ENCODE data around the gene AUH.

AUH gene

GRCh38 chr9:91285729-91286353 lies 75.9 kb downstream of the AUH start:
- Histone ChIP-seq H3K18ac (ENCODE audit: low read depth in 1 of 2, low read length in 2 of 2) (no peak overlapping the region), H4K91ac (ENCODE audit: low read length) (no peak overlapping the region), H3K9me3 (ENCODE audit: control insufficient read depth, low read length) (no peaks in the 10 kb centered on the region), H2BK15ac (ENCODE audit: low read depth, poor library complexity, severe bottlenecking) (no peak overlapping the region), H3K14ac (ENCODE audit: low read length in 2 of 2) (no peak overlapping the region), H3K27ac (ENCODE audit: low read length, poor library complexity, severe bottlenecking) (no peak overlapping the region), H3K9ac (ENCODE audit: low read length) (peak overlapping the region; percentile 69), H4K8ac (ENCODE audit: low read length) (no peak overlapping the region), H3K79me1 (replicated peaks; ENCODE audit: low read length, poor library complexity, severe bottlenecking) (no peaks in the 10 kb centered on the region), H2BK5ac (ENCODE audit: low read depth, low read length, poor library complexity, severe bottlenecking) (no peak overlapping the region), H3K4me3 (ENCODE audit: insufficient read depth in 1 of 2, low read depth in 1 of 2, low read length in 2 of 2) (no peak overlapping the region), H2AFZ (ENCODE audit: low read depth, low read length) (no peak overlapping the region), H3K4me1 (ENCODE audit: control insufficient read depth, insufficient read depth, low read depth, low read length) (no peaks in the 10 kb centered on the region), H3K27me3 (ENCODE audit: control insufficient read depth in 1 of 2, insufficient read depth in 1 of 2, low read length in 2 of 2) (no peaks in the 10 kb centered on the region), H3K4ac (ENCODE audit: low read depth in 1 of 2, low read length in 2 of 2) (no peak overlapping the region), H3K23ac (ENCODE audit: low read length in 2 of 2) (no peak overlapping the region), H2BK12ac (ENCODE audit: low read length in 2 of 2) (no peak overlapping the region), H3K36me3 (ENCODE audit: control insufficient read depth in 1 of 2, insufficient read depth in 2 of 2, low read depth in 1 of 2, low read length in 2 of 2) (peaks cover 0 to 12% of the 10 kb centered on the region in 2 experiments), H2BK120ac (ENCODE audit: low read depth, low read length) (no peak overlapping the region), H2AK5ac (ENCODE audit: low read length, severe bottlenecking) (no peak overlapping the region), H3K4me2 (ENCODE audit: low read length, poor library complexity, severe bottlenecking) (no peak overlapping the region)
- 92% methylated on average over 2 of the region's 6 CpGs for WGBS
- no peak for DNase-seq

GRCh38 chr9:91282292-91282691 lies 79.4 kb downstream of the AUH start:
- H2AFZ ChIP-seq (ENCODE audit: low read depth, low read length): no peak overlapping the region
- H3K23ac ChIP-seq (ENCODE audit: low read length in 2 of 2): no peak overlapping the region
- WGBS: 97% methylated on average over 3 of the region's 3 CpGs
- no peak overlapping the region for H2AK5ac ChIP-seq (ENCODE audit: low read length, severe bottlenecking)
- H2BK5ac ChIP-seq (ENCODE audit: low read depth, low read length, poor library complexity, severe bottlenecking): no peak overlapping the region
- H3K27me3 ChIP-seq (ENCODE audit: control insufficient read depth in 1 of 2, insufficient read depth in 1 of 2, low read length in 2 of 2): no peaks in the 10 kb centered on the region
- H2BK120ac ChIP-seq (ENCODE audit: low read depth, low read length): no peak overlapping the region
- H2BK12ac ChIP-seq (ENCODE audit: low read length in 2 of 2): no peak overlapping the region
- no peak overlapping the region for H3K9ac ChIP-seq (ENCODE audit: low read length)
- H3K9me3 ChIP-seq (ENCODE audit: control insufficient read depth, low read length): no peaks in the 10 kb centered on the region
- H2BK15ac ChIP-seq (ENCODE audit: low read depth, poor library complexity, severe bottlenecking): no peak overlapping the region
- H3K79me1 ChIP-seq (replicated peaks; ENCODE audit: low read length, poor library complexity, severe bottlenecking): peaks cover 2% of the 10 kb centered on the region
- no peaks in the 10 kb centered on the region for H3K36me3 ChIP-seq (ENCODE audit: control insufficient read depth in 1 of 2, insufficient read depth in 2 of 2, low read depth in 1 of 2, low read length in 2 of 2)
- no peak overlapping the region for H3K18ac ChIP-seq (ENCODE audit: low read depth in 1 of 2, low read length in 2 of 2)
- no peak overlapping the region for H3K14ac ChIP-seq (ENCODE audit: low read length in 2 of 2)
- no peak overlapping the region for H4K91ac ChIP-seq (ENCODE audit: low read length)
- DNase-seq: peak; percentile 44
- no peak overlapping the region for H3K4me3 ChIP-seq (ENCODE audit: insufficient read depth in 1 of 2, low read depth in 1 of 2, low read length in 2 of 2)
- no peak overlapping the region for H3K27ac ChIP-seq (ENCODE audit: low read length, poor library complexity, severe bottlenecking)
- peaks cover 2% of the 10 kb centered on the region for H3K4me1 ChIP-seq (ENCODE audit: control insufficient read depth, insufficient read depth, low read depth, low read length)
- H4K8ac ChIP-seq (ENCODE audit: low read length): no peak overlapping the region
- H3K4ac ChIP-seq (ENCODE audit: low read depth in 1 of 2, low read length in 2 of 2): no peak overlapping the region
- no peak overlapping the region for H3K4me2 ChIP-seq (ENCODE audit: low read length, poor library complexity, severe bottlenecking)

GRCh38 chr9:91279296-91280204 lies 82.2 kb downstream of the AUH start:
- H3K14ac ChIP-seq (ENCODE audit: low read length in 2 of 2): no peak overlapping the region
- H3K27me3 ChIP-seq (ENCODE audit: control insufficient read depth in 1 of 2, insufficient read depth in 1 of 2, low read length in 2 of 2): no peaks in the 10 kb centered on the region
- no peak overlapping the region for H3K4ac ChIP-seq (ENCODE audit: low read depth in 1 of 2, low read length in 2 of 2)
- H3K79me1 ChIP-seq (replicated peaks; ENCODE audit: low read length, poor library complexity, severe bottlenecking): peaks cover 2% of the 10 kb centered on the region
- no peak overlapping the region for H2AFZ ChIP-seq (ENCODE audit: low read depth, low read length)
- no peak overlapping the region for H3K4me3 ChIP-seq (ENCODE audit: insufficient read depth in 1 of 2, low read depth in 1 of 2, low read length in 2 of 2)
- no peak overlapping the region for H4K91ac ChIP-seq (ENCODE audit: low read length)
- no peak overlapping the region for H3K4me2 ChIP-seq (ENCODE audit: low read length, poor library complexity, severe bottlenecking)
- WGBS: 90% methylated on average over 6 of the region's 8 CpGs
- H3K4me1 ChIP-seq (ENCODE audit: control insufficient read depth, insufficient read depth, low read depth, low read length): peaks cover 3% of the 10 kb centered on the region
- no peak overlapping the region for H2AK5ac ChIP-seq (ENCODE audit: low read length, severe bottlenecking)
- no peak for DNase-seq
- H3K9me3 ChIP-seq (ENCODE audit: control insufficient read depth, low read length): no peaks in the 10 kb centered on the region
- H3K9ac ChIP-seq (ENCODE audit: low read length): no peak overlapping the region
- no peak overlapping the region for H2BK5ac ChIP-seq (ENCODE audit: low read depth, low read length, poor library complexity, severe bottlenecking)
- H2BK12ac ChIP-seq (ENCODE audit: low read length in 2 of 2): no peak overlapping the region
- no peak overlapping the region for H3K27ac ChIP-seq (ENCODE audit: low read length, poor library complexity, severe bottlenecking)
- peak overlapping the region in 1 of 2 experiments; percentile 9 for H3K18ac ChIP-seq (ENCODE audit: low read depth in 1 of 2, low read length in 2 of 2)
- H2BK15ac ChIP-seq (ENCODE audit: low read depth, poor library complexity, severe bottlenecking): no peak overlapping the region
- no peak overlapping the region for H4K8ac ChIP-seq (ENCODE audit: low read length)
- H2BK120ac ChIP-seq (ENCODE audit: low read depth, low read length): no peak overlapping the region
- no peak overlapping the region for H3K23ac ChIP-seq (ENCODE audit: low read length in 2 of 2)
- H3K36me3 ChIP-seq (ENCODE audit: control insufficient read depth in 1 of 2, insufficient read depth in 2 of 2, low read depth in 1 of 2, low read length in 2 of 2): no peaks in the 10 kb centered on the region

GRCh38 chr9:91276513-91276912 lies 85.2 kb downstream of the AUH start:
- H3K9me3 ChIP-seq (ENCODE audit: control insufficient read depth, low read length): no peaks in the 10 kb centered on the region
- H2BK12ac ChIP-seq (ENCODE audit: low read length in 2 of 2): no peak overlapping the region
- H3K23ac ChIP-seq (ENCODE audit: low read length in 2 of 2): no peak overlapping the region
- no peak overlapping the region for H3K14ac ChIP-seq (ENCODE audit: low read length in 2 of 2)
- H2AFZ ChIP-seq (ENCODE audit: low read depth, low read length): no peak overlapping the region
- no peak overlapping the region for H3K4me2 ChIP-seq (ENCODE audit: low read length, poor library complexity, severe bottlenecking)
- H4K8ac ChIP-seq (ENCODE audit: low read length): no peak overlapping the region
- no peaks in the 10 kb centered on the region for H3K27me3 ChIP-seq (ENCODE audit: control insufficient read depth in 1 of 2, insufficient read depth in 1 of 2, low read length in 2 of 2)
- no peak overlapping the region for H3K9ac ChIP-seq (ENCODE audit: low read length)
- no peak overlapping the region for H2BK5ac ChIP-seq (ENCODE audit: low read depth, low read length, poor library complexity, severe bottlenecking)
- H2BK120ac ChIP-seq (ENCODE audit: low read depth, low read length): no peak overlapping the region
- no peak overlapping the region for H3K4ac ChIP-seq (ENCODE audit: low read depth in 1 of 2, low read length in 2 of 2)
- no peak overlapping the region for H4K91ac ChIP-seq (ENCODE audit: low read length)
- peaks cover 2% of the 10 kb centered on the region for H3K79me1 ChIP-seq (replicated peaks; ENCODE audit: low read length, poor library complexity, severe bottlenecking)
- no peak overlapping the region for H2AK5ac ChIP-seq (ENCODE audit: low read length, severe bottlenecking)
- no peak overlapping the region for H3K18ac ChIP-seq (ENCODE audit: low read depth in 1 of 2, low read length in 2 of 2)
- H2BK15ac ChIP-seq (ENCODE audit: low read depth, poor library complexity, severe bottlenecking): no peak overlapping the region
- H3K4me1 ChIP-seq (ENCODE audit: control insufficient read depth, insufficient read depth, low read depth, low read length): peaks cover 3% of the 10 kb centered on the region
- no peak for DNase-seq
- H3K27ac ChIP-seq (ENCODE audit: low read length, poor library complexity, severe bottlenecking): no peak overlapping the region
- WGBS: no CpG with 5 or more reads among the region's 3 CpGs
- H3K36me3 ChIP-seq (ENCODE audit: control insufficient read depth in 1 of 2, insufficient read depth in 2 of 2, low read depth in 1 of 2, low read length in 2 of 2): no peaks in the 10 kb centered on the region
- H3K4me3 ChIP-seq (ENCODE audit: insufficient read depth in 1 of 2, low read depth in 1 of 2, low read length in 2 of 2): no peak overlapping the region

Measured in mesenchymal stem cell (in vitro differentiated cells and primary cell).